Forelimb muscle (tissue), 1 donor: ENCODE measurements around the gene FRMPD2. TPM values are rescaled to one million over a fixed set of nuclear protein-coding genes. Genes with fewer than 3 reads are reported as not detected.
"Not testable (repeated sequence)": the region's sequence is repeated elsewhere in the genome, so short reads cannot be mapped to it uniquely, and the experiment has no call there.

Experiments
- DNase-seq: peaks from one replicate; pipeline ENCODE4 v3.0.0-alpha.2; 2013; ENCODE audit warnings: low read depth
- polyA plus RNA-seq: library from polyadenylated mRNA; unstranded; fragments of 120-200 nt; gene quantifications from one replicate; pipeline ENCODE4 v1.2.1, GENCODE V29; 2013; ENCODE audit not compliant: insufficient read length

The FRMPD2 gene
- polyA plus RNA-seq, 1 donor = 0.16 TPM

GRCh38 chr10:48234295-48234694 is 40.2 kb downstream of the FRMPD2 start:
- DNase-seq = no peak

- DNase-seq = no peak
Measured at GRCh38 chr10:48233559-48234005, 40.9 kb downstream of the FRMPD2 start.

GRCh38 chr10:48232717-48233447 is 41.6 kb downstream of the FRMPD2 start:
- DNase-seq = no peak

GRCh38 chr10:48231699-48232315 is 42.7 kb downstream of the FRMPD2 start:
- DNase-seq = no peak

GRCh38 chr10:48231178-48231577 is 43.3 kb downstream of the FRMPD2 start:
- no peak for DNase-seq

GRCh38 chr10:48227213-48227612 is 47.3 kb downstream of the FRMPD2 start:
- DNase-seq = no peak

GRCh38 chr10:48224979-48225560 is 49.4 kb downstream of the FRMPD2 start:
- DNase-seq = no peak

- DNase-seq = no peak
Measured at GRCh38 chr10:48224296-48224695, 50.2 kb downstream of the FRMPD2 start.

- no peak for DNase-seq
Measured at GRCh38 chr10:48221814-48222213, 52.7 kb downstream of the FRMPD2 start.

- not testable (repeated sequence) for DNase-seq
Measured at GRCh38 chr10:48221031-48221430, 53.5 kb downstream of the FRMPD2 start.

GRCh38 chr10:48219194-48219593 is 55.3 kb downstream of the FRMPD2 start:
- DNase-seq = no peak

- no peak for DNase-seq
Measured at GRCh38 chr10:48216744-48217143, 57.8 kb downstream of the FRMPD2 start.

- no peak for DNase-seq
Measured at GRCh38 chr10:48216204-48216505, 58.3 kb downstream of the FRMPD2 start.

GRCh38 chr10:48215486-48216203 is 58.9 kb downstream of the FRMPD2 start:
- no peak for DNase-seq

GRCh38 chr10:48214716-48215485 is 59.6 kb downstream of the FRMPD2 start:
- no peak for DNase-seq

GRCh38 chr10:48213047-48213446 is 61.4 kb downstream of the FRMPD2 start:
- DNase-seq = no peak

GRCh38 chr10:48211777-48212176 is 62.7 kb downstream of the FRMPD2 start:
- no peak for DNase-seq

- DNase-seq = no peak
Measured at GRCh38 chr10:48210966-48211365, 63.5 kb downstream of the FRMPD2 start.

- DNase-seq = no peak
Measured at GRCh38 chr10:48210391-48210790, 64.1 kb downstream of the FRMPD2 start.

- no peak for DNase-seq
Measured at GRCh38 chr10:48209241-48209640, 65.3 kb downstream of the FRMPD2 start.

GRCh38 chr10:48207853-48208252 is 66.6 kb downstream of the FRMPD2 start:
- DNase-seq = no peak
